AG08396 (cell line): ENCODE results near the gene AMBN.
A peak's percentile ranks its signal among the peaks of the same experiment; 100 is the strongest.

Experiments used
- DNase-seq: peaks from one replicate; pipeline ENCODE4 v3.0.0; 2012; ENCODE audit warnings: low spot score, mixed read lengths

AMBN gene, protein sequence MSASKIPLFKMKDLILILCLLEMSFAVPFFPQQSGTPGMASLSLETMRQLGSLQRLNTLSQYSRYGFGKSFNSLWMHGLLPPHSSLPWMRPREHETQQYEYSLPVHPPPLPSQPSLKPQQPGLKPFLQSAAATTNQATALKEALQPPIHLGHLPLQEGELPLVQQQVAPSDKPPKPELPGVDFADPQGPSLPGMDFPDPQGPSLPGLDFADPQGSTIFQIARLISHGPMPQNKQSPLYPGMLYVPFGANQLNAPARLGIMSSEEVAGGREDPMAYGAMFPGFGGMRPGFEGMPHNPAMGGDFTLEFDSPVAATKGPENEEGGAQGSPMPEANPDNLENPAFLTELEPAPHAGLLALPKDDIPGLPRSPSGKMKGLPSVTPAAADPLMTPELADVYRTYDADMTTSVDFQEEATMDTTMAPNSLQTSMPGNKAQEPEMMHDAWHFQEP

GRCh38 chr4:70591955-70592582 lies at the start of gene AMBN:
Gene AMBN, plus strand, starts transcription at chr4:70592256. Its CDS starts 103 bp downstream, at chr4:70592359.
- no peak for DNase-seq

GRCh38 chr4:70544279-70544868 lies 47.7 kb upstream of the AMBN start:
- DNase-seq = peak; percentile 10

DNA sequence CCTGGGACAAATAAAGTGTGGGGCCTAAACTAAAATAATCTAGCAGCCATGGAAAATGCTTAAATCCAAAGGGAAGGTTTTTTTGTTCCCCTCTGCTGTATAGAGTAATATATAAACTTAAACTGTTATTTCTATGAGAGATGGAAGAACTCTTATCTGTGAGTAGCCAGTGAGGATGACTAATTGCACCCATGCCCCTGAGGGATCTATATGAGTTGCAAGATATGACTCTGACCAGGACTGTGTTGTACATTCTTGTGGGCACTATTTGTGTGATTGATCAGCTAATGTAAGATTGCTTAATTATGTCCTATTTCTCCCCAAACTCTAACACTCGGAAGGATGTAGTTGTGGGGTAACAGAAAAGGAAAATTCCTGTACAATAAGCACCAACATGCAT lies 35.2 kb upstream of the AMBN start:
- no peak for DNase-seq

DNA sequence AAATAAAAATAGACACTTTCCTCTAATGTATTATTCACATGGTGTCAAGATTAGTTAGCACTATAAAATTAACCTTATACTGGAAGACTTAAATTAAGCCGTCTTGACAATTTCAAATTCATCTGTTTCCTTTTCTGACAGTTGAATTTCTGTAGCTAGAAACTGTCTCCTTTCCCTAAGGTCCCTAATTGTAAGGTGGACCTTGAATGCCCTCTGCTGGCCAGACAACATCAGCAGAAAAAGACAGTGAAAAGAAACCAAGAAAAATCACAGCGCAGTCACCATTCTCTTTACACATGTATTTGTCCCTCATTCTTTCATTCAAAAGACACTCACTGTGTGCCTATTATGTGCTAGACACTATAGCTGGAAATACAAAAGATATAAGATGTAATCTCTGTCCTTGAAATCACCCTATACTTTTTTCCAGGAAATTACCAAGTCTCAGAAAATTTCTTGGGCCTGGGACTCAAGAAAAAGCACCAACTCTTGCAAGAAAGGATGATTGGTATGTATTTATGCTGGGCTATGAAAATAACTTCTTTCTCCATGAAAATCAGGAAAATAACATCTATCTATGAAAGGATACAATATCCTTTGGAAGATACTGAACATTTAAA lies 32.7 kb upstream of the AMBN start:
- peak; percentile 45 for DNase-seq

DNA sequence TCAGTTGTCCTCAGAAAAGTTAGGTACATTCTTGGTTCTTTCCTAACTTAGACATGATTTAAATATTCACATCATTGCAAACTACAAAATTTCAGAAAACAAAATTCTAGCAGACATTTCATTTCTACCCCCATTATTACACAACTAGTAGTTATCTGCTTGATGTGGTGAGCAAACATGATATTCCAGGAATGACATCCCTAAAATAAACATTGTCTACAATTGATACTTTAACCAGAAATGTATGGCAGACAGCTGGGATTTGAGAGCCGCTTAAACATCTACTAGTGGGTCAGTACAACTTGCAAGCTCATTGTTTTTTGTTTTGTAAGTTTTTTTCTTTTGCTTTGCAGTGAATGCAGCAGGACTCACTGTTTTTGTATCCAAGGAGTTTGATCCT lies 32.1 kb upstream of the AMBN start:
- no peak for DNase-seq

GRCh38 chr4:70564033-70564432 lies 28.0 kb upstream of the AMBN start:
- DNase-seq = no peak

DNA sequence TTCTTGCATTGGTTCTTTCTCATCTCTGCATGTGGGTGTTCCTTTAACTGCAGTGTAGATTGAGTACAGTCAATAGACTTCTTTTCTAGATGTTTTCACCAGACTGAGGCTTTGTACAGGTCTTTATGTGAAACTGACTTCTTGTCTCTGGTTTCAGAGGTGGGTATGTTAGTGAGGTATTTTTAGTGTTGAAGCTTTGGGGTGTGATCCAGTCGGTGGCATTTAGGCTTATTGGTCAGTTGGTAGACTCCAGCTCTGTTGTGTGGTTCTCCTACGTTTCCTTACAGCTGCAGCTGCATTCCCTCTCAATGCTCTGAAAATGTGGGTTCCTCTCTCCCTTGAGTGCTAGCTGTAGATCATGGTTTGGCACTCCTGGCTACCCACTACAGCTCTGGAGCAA lies 21.3 kb upstream of the AMBN start:
- DNase-seq = no peak

GRCh38 chr4:70571772-70572171 lies 20.3 kb upstream of the AMBN start:
- no peak for DNase-seq

DNA sequence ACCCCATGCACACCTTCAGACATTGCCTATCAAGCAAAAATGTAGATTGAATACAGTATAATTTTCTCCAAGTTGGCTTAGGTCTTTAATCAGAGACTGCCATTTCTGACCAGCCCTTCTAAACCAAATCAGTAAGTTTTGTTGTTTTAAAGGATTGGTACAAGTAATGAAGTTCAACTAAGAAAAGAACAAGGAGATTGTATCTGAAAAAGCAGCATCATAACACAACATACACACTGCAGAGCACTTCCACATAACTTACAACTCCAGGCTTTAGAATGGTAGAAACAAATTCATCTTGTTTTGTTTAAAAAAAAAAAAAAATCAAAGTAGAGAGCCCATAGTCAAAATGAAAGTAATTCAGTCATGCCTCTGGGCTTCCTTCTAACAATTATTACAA lies 16.1 kb upstream of the AMBN start:
- DNase-seq = no peak

DNA sequence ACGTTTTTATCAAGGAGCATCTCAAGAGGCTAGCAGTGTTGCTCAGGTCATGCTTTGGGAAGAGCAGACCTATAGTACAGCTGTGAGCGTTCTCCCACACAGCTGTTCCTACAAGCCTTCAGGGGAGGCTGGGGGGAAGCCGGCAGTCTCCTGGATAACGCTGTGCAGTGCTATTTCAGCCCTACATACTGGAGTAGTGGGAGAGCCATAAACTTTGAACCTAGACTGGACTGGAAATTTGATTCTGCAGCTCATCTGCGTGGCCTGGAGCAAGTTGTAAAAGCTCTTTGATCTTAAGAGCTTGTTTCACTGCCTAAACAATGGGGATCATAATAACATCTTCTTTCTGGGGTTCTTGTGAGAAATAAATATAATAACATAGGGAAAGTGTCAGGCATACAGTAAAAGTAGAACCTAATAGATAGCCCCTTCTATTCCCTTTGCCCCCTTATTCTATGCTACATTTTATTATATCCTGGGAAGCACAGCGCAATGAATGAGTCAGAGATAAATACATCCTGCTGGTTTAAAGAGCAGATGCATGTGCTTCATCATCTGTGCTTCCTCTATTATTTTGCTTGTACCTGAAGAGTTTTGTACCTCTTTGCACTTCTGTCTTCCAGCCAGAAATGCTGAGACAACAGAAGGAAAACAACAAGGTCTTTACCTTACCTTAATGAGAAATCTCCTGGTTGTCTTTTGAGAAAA lies 14.7 kb upstream of the AMBN start:
- no peak for DNase-seq

DNA sequence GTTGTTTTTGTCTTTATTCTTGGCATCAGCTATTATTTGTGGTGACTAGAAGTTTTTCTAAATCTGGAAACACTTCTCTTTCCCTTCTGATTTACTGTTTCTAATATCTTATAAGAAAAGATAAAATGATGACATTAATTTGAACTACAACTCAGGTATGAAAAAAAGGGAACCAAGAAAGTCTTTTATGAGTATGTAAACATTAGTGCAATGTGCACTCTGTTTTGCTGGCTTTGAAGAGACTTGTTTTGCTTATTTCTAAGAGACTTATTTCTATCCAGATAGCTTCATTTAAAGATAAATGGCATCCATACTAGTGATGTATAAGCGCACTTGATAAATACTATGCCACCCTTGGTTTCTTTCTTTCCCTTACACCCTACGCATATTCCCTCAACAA lies 10.1 kb upstream of the AMBN start:
- no peak for DNase-seq

DNA sequence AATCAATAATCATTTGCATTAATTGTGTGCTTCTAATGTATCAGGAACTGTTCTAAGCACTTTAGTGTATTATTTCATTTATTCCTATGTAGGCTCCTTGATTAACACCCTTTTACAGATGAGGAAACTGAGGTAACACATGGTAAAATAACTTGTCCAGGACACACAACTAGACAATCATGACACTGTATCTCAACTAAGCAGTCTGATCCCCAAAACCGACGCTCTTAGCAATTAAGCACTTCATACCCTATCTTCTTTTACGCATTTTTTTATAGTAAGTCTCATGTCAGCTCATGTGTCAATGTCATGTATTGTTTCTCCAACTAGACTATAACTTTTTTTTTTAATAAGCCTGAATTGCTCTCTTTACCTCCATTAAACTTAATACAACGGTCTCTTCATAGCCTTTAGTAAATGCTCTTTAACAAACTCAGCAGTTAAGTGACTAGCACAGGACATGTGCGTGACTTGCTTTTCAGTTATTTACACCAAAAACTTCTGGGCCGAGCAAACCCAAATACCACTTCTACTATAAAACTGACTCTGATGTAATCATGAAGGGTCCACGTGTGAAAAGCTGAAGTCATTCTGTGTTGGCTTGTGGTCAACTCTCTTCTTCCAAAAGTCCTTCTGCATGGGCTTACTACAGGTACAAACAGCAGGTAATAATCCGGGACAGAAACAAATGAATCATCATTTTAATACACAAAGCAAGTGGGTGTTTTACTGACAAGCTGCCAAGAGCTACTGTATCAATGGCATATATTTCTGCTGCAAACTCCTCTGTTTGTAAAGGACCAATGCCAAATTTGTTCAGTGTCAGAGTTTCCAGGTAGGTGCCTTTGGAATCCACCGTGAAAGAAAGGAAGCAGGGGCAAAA lies 7.9 kb upstream of the AMBN start:
- DNase-seq = no peak

DNA sequence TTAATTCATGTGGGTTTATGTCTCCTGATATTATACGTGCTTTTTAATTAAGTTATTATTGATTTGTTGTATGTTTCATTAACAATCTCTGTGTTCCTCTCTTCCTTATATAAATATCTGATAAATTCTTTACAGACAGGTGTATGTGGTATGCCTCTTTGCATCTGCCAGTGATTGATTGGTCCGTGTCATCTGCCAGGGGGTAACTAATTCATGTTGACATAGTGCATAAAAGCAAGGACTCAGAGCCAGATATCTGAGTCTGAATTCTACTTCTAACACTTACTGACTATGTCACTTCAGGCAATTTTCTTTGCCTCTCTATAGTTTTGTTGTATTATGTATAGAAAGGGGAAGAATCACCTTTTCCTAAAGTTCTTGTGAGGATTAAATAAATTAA lies 5.2 kb upstream of the AMBN start:
- DNase-seq = no peak

DNA sequence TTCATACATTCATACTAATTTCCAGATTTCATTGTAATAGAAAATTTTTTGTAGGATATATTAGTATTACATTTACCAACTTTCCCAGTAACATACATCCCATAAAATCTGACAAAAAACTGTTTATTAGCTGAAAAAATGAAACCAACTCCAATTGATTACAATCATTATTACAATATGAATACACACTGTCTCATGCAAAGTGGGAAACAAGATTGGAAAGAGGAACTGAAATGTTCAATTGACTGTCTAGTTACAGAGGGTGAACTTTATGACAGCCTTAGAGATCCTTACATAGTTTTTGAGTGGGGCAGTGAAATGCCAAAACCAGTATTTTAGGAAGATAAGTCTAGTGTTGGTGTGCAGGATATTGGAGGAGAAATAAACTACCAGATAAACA lies 2.3 kb upstream of the AMBN start:
- DNase-seq = no peak

GRCh38 chr4:70594196-70594595 lies 2.1 kb downstream of the AMBN start:
- no peak for DNase-seq

DNA sequence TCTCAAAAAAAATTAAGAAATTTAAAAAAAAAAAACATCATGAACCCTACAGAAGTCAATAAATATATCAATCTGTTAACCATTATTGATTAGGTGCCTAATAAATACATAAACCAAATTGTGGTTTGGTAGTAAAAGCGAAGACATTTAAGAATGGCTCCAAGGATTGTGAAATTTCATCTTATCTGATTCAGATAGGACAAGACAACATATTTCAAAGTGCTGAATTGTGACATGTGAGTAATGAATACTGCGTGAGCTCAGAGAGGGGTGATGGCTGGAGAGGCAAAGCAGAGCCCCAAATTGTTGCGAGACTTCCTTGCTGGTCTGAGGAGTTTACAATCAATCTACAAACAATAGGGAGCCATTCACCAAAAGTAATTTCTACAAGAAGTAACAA lies 8.2 kb downstream of the AMBN start:
- DNase-seq = no peak

DNA sequence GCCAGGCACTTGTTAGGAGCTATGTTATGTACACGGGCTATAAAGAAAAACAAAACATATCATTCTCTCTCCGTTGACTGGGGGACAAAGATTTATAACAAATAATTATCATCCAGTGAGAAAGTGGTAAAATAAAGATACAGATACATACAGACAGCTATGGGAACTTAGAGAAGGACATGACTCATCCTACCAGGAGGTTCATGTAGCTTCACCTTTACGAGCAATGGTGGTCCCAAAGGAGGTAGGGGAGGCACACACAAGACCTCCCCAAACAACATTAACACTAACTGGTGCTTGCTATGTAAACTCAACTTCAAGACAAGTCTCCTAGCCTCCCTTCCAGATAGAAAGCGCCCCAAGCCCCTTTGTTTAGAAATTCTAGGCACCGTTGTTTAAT lies 8.9 kb downstream of the AMBN start:
- DNase-seq = no peak

- peak; percentile 49 for DNase-seq
Measured at GRCh38 chr4:70601422-70602039, 9.5 kb downstream of the AMBN start.

DNA sequence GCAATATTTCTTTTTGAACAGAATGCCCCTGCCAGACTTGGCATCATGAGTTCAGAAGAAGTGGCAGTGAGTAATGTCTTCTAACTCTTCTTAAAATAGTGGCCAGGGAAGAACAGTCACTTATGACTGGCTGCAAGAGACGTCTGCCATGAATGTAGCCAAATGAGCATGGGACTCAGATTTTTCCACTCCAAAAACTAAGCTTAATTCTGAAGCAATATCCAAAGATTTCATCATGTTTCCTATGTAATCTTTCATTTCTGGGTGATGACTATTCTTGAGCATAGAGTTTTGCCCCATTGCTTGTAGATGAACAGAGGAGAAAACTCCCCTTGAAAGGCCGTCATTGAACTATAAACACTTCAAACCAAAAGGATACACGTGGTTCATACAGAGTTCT lies 11.8 kb downstream of the AMBN start:
- peak; percentile 12 for DNase-seq

GRCh38 chr4:70606459-70606858 lies 14.4 kb downstream of the AMBN start:
- DNase-seq = no peak
